ENCODE data around the gene SPRED3.

SPRED3 gene

GRCh38 chr19:38417544-38418506 is 29.3 kb downstream of the SPRED3 start:
- no peak for TF ChIP-seq CTCF (IDR thresholded peaks at IDR 0.05; ENCODE audit: insufficient read depth, low read length, missing control alignments)
- CTCF ChIA-PET, result interaction anchor here (1.5 kb wide), 1 partner anchor 14 kb away, joined by 7 read pairs; the partner anchor contains the start of gene FAM98C
- no peak overlapping the region; the same call in 1 of the 2 replicates for H3K4me3 ChIP-seq (ENCODE audit: low read depth, low read length)
- no peak for DNase-seq (ENCODE audit: low read depth, low spot score)
- POLR2A ChIA-PET, result no interaction called here

- ChIA-PET POLR2A (no interaction called here), CTCF (interaction anchor here (1.2 to 1.3 kb wide), 2 partner anchors 18 to 124 kb away, joined by 3 to 4 read pairs; partner anchors contain the start of gene FAM98C)
- H3K4me3 ChIP-seq (ENCODE audit: low read depth, low read length), result no peak overlapping the region
- DNase-seq (ENCODE audit: low read depth, low spot score), result no peak
- TF ChIP-seq CTCF (IDR thresholded peaks at IDR 0.05; ENCODE audit: insufficient read depth, low read length, missing control alignments), result no peak
Measured at GRCh38 chr19:38420935-38421334, 32.4 kb downstream of the SPRED3 start.

- CTCF ChIA-PET, result interaction anchor here (1.2 kb wide), 1 partner anchor 213 kb away, joined by 3 read pairs; no protein-coding TSS in a partner anchor
- no peak for TF ChIP-seq CTCF (IDR thresholded peaks at IDR 0.05; ENCODE audit: insufficient read depth, low read length, missing control alignments)
- POLR2A ChIA-PET, result no interaction called here
- no peak for DNase-seq (ENCODE audit: low read depth, low spot score)
- no peak overlapping the region for H3K4me3 ChIP-seq (ENCODE audit: low read depth, low read length)
Measured at GRCh38 chr19:38421856-38422255, 33.4 kb downstream of the SPRED3 start.

- ChIA-PET POLR2A (no interaction called here), CTCF (interaction anchor here (1.2 kb wide), 1 partner anchor 212 kb away, joined by 3 read pairs; no protein-coding TSS in a partner anchor)
- no peak for TF ChIP-seq CTCF (IDR thresholded peaks at IDR 0.05; ENCODE audit: insufficient read depth, low read length, missing control alignments)
- H3K4me3 ChIP-seq (ENCODE audit: low read depth, low read length), result no peak overlapping the region
- no peak for DNase-seq (ENCODE audit: low read depth, low spot score)
Measured at GRCh38 chr19:38422438-38422837, 33.9 kb downstream of the SPRED3 start.

GRCh38 chr19:38424272-38424671 is 35.8 kb downstream of the SPRED3 start:
- no peak overlapping the region for H3K4me3 ChIP-seq (ENCODE audit: low read depth, low read length)
- ChIA-PET POLR2A (no interaction called here), CTCF (interaction anchor here (1.1 kb wide), 1 partner anchor 210 kb away, joined by 3 read pairs; no protein-coding TSS in a partner anchor)
- no peak for DNase-seq (ENCODE audit: low read depth, low spot score)
- no peak for TF ChIP-seq CTCF (IDR thresholded peaks at IDR 0.05; ENCODE audit: insufficient read depth, low read length, missing control alignments)

- CTCF ChIA-PET, result interaction anchor here (1.2 to 1.8 kb wide), 2 partner anchors 22 to 29 kb away, joined by 3 to 7 read pairs; partner anchors contain the start of gene FAM98C
- TF ChIP-seq CTCF (IDR thresholded peaks at IDR 0.05; ENCODE audit: insufficient read depth, low read length, missing control alignments), result no peak
- no peak overlapping the region for H3K4me3 ChIP-seq (ENCODE audit: low read depth, low read length)
- no peak for DNase-seq (ENCODE audit: low read depth, low spot score)
- POLR2A ChIA-PET, result no interaction called here
Measured at GRCh38 chr19:38425222-38425809, 36.8 kb downstream of the SPRED3 start.

Data from AG04449 (cell line).